B cell (primary cell): Measurements from ENCODE around the gene ITPR1. TPM values are rescaled to one million over a fixed set of nuclear protein-coding genes. Genes with fewer than 3 reads are reported as not detected.

ENCODE experiments used
- ATAC-seq: fragments of 200-7000 bp; cut with Tn5 transposase; one replicate; pipeline ENCODE4 v1.10.0; 2021; ENCODE audit warnings: low read depth, mild to moderate bottlenecking, moderate number of reproducible peaks, moderate library complexity
- CTCF ChIA-PET: fragments of 350-600 bp; sonication (Branson Sonifier 250); formaldehyde crosslinking; loops from one replicate; lab custom pipeline; 2021; ENCODE audit warnings: antibody characterized with exemption, inconsistent platforms; lab: Charles Lee
- POLR2A ChIA-PET: fragments of 350-600 bp; sonication (Branson Sonifier 250); formaldehyde crosslinking; loops from one replicate; lab custom pipeline; 2021; ENCODE audit warnings: antibody characterized with exemption; lab: Charles Lee
- DNase-seq: peaks from one replicate; pipeline ENCODE4 v3.0.0; 2013
- H2AFZ ChIP-seq: 2 replicates; pipeline ENCODE4 v1.6.1; 2012; ENCODE audit warnings: mild to moderate bottlenecking, low read depth, low read length; ENCODE audit not compliant: insufficient read depth, poor library complexity, severe bottlenecking
- H3K27ac ChIP-seq, 2 donors: 1 replicate in 1 of 2; 2 replicates in 1 of 2; pipeline ENCODE4 v1.5.1; 2012 to 2013; ENCODE audit warnings: low read length in 2 of 2, mild to moderate bottlenecking in 2 of 2, moderate library complexity in 1 of 2
- H3K27me3 ChIP-seq, 4 experiments: fragments of 200-600 bp in 1 of 4; sonication (generic) in 1 of 4; replicated peaks in 1 of 4; 1 replicate in 2 of 4; 2 replicates in 2 of 4; pipeline versions ENCODE4 v1.6.1 to v1.7.0; 2013 to 2016; ENCODE audit warnings: low read length in 3 of 4, mild to moderate bottlenecking in 2 of 4, mixed read lengths in 1 of 4, moderate library complexity in 1 of 4; ENCODE audit not compliant: insufficient read depth in 4 of 4, control insufficient read depth in 3 of 4; ENCODE audit errors: control extremely low read depth in 1 of 4
- H3K36me3 ChIP-seq, 2 experiments: replicated peaks in 1 of 2; 1 replicate in 1 of 2; 2 replicates in 1 of 2; pipeline versions ENCODE4 v1.6.1 to v1.7.1; 2013; ENCODE audit warnings: low read length in 1 of 2; ENCODE audit not compliant: insufficient read depth in 2 of 2, control insufficient read depth in 1 of 2; ENCODE audit errors: control extremely low read depth in 1 of 2, extremely low read depth in 1 of 2
- H3K4me1 ChIP-seq, 2 donors: fragments of 200-600 bp in 1 of 2; sonication (generic) in 1 of 2; 1 replicate in 1 of 2; 2 replicates in 1 of 2; pipeline versions ENCODE4 v1.5.1 to v1.6.1; 2013 to 2017; ENCODE audit warnings: low read length in 2 of 2; ENCODE audit not compliant: control insufficient read depth in 2 of 2, insufficient read depth in 2 of 2
- H3K4me2 ChIP-seq: replicated peaks from 2 replicates; pipeline ENCODE3; 2012; ENCODE audit warnings: mild to moderate bottlenecking, low read depth, low read length; ENCODE audit not compliant: poor library complexity, severe bottlenecking
- H3K4me3 ChIP-seq, 5 experiments: fragments of 200-600 bp in 1 of 5; sonication (generic) in 1 of 5; 1 replicate in 3 of 5; 2 replicates in 2 of 5; pipeline versions ENCODE4 v1.5.1 to v1.7.0; 2011 to 2016; ENCODE audit warnings: low read length in 4 of 5, mild to moderate bottlenecking in 4 of 5, low read depth in 2 of 5, control low read depth in 1 of 5, moderate library complexity in 1 of 5; ENCODE audit not compliant: insufficient read depth in 1 of 5; ENCODE audit errors: control extremely low read depth in 1 of 5, extremely low read depth in 1 of 5
- H3K79me2 ChIP-seq: fragments of 200-600 bp; sonication (generic); one replicate; pipeline ENCODE4 v1.6.0; 2016; ENCODE audit warnings: low read length; ENCODE audit not compliant: control insufficient read depth, insufficient read depth
- H3K9ac ChIP-seq: fragments of 200-600 bp; sonication (generic); 2 replicates; pipeline ENCODE4 v1.6.1; 2017; ENCODE audit warnings: mild to moderate bottlenecking, low read length, moderate library complexity
- H3K9me3 ChIP-seq, 3 donors: one replicate each; pipeline versions ENCODE4 v1.6.1 to v1.7.1; 2013; ENCODE audit warnings: low read length in 2 of 3; ENCODE audit not compliant: control insufficient read depth in 2 of 3, insufficient read depth in 1 of 3; ENCODE audit errors: control extremely low read depth in 1 of 3
- H4K20me1 ChIP-seq: 2 replicates; pipeline ENCODE4 v1.6.0; 2012; ENCODE audit warnings: mild to moderate bottlenecking, low read length; ENCODE audit not compliant: insufficient read depth, control insufficient read depth, poor library complexity, severe bottlenecking
- H3K27ac Mint-ChIP-seq: one replicate; pipeline ENCODE4 v1.8.0; 2021; ENCODE audit warnings: mixed read lengths
- H3K27me3 Mint-ChIP-seq: one replicate; pipeline ENCODE4 v1.8.0; 2021; ENCODE audit warnings: mixed read lengths
- H3K4me1 Mint-ChIP-seq: one replicate; pipeline ENCODE4 v1.8.0; 2021; ENCODE audit warnings: mixed read lengths
- H3K4me3 Mint-ChIP-seq: one replicate; pipeline ENCODE4 v1.8.0; 2021; ENCODE audit warnings: mixed read lengths
- H3K9me3 Mint-ChIP-seq: one replicate; pipeline ENCODE4 v1.8.0; 2022; ENCODE audit warnings: mixed read lengths; ENCODE audit not compliant: insufficient read depth
- CTCF ChIP-seq: fragments of 200-600 bp; IDR thresholded peaks from one replicate; pipeline ENCODE4 v1.8.0; 2022; ENCODE audit warnings: antibody characterized with exemption, mild to moderate bottlenecking
- EZH2 ChIP-seq: IDR thresholded peaks from 2 replicates; pipeline ENCODE4 v1.6.1; 2012; ENCODE audit warnings: borderline replicate concordance, low read depth, mild to moderate bottlenecking, moderate library complexity, low read length; ENCODE audit not compliant: insufficient read depth, poor library complexity, severe bottlenecking
- WGBS: methylation state at CpG from one replicate; pipeline ENCODE4 v1.1.5; 2013; ENCODE audit warnings: missing lambda C conversion rate; ENCODE audit not compliant: insufficient coverage; 5-methylcytosine and 5-hydroxymethylcytosine counted together
- intact Hi-C: fragments of 100-400 bp; cut with micrococcal nuclease; formaldehyde crosslinking; loops from one replicate; pipeline ENCODE4 v1.10.0; 2022
- polyA plus RNA-seq: library from polyadenylated mRNA; depleted of rRNA; stranded (reverse); fragments of >200 nt; gene quantifications from 2 replicates; pipeline ENCODE4 v1.2.3, GENCODE V29; 2012
- total RNA-seq, 2 donors: library from RNA; stranded (reverse); fragments of 120-200 nt in 1 of 2; gene quantifications; 1 replicate in 1 of 2; 2 replicates in 1 of 2; pipeline versions ENCODE4 v1.2.3 to v1.2.4, GENCODE V29; 2013 to 2022

Gene ITPR1
- total and polyA plus RNA-seq, 2 donors (not counting 1 experiment from before 2014, with no cell fraction given), result 64.0 to 332 TPM

GRCh38 chr3:4447295-4447999 lies 45.7 kb upstream of the ITPR1 start:
- Histone ChIP-seq H3K27ac (no peak overlapping the region), H3K9me3 (no peaks in the 10 kb centered on the region), H3K4me3 (no peak overlapping the region), H3K36me3 (peaks cover 10 to 14% of the 10 kb centered on the region in 2 experiments), H4K20me1 (no peaks in the 10 kb centered on the region), H3K9ac (no peak overlapping the region), H2AFZ (no peak overlapping the region), H3K4me1 (no peaks in the 10 kb centered on the region), H3K27me3 (no peaks in the 10 kb centered on the region), H3K4me2 (no peak overlapping the region), H3K79me2 (no peaks in the 10 kb centered on the region)
- ChIA-PET CTCF (interaction anchor here (0.5 to 1.3 kb wide), 3 partner anchors 65 to 264 kb away, joined by 3 read pairs; no protein-coding TSS in a partner anchor), POLR2A (no interaction called here)
- Mint-ChIP-seq H3K4me1 (no peaks in the 10 kb centered on the region), H3K4me3 (no peak overlapping the region), H3K9me3 (no peaks in the 10 kb centered on the region), H3K27ac (no peak overlapping the region), H3K27me3 (no peaks in the 10 kb centered on the region)
- intact Hi-C loops, result no loop called here
- no peak for ATAC-seq
- no CpG with 5 or more reads among the region's 3 CpGs for WGBS
- TF ChIP-seq CTCF (no peak), EZH2 (no peak)
- DNase-seq, result no peak

GRCh38 chr3:4448187-4448586 lies 45.0 kb upstream of the ITPR1 start:
- ChIA-PET CTCF (interaction anchor here (1.3 kb wide), 1 partner anchor 185 kb away, joined by 3 read pairs; no protein-coding TSS in a partner anchor), POLR2A (no interaction called here)
- no peak overlapping the region for H3K4me3 ChIP-seq
- no peak overlapping the region for H3K4me2 ChIP-seq
- H4K20me1 ChIP-seq, result no peaks in the 10 kb centered on the region
- H3K27ac ChIP-seq, result no peak overlapping the region
- no peaks in the 10 kb centered on the region for H3K9me3 ChIP-seq
- ATAC-seq (no peak), DNase-seq (no peak)
- no peak overlapping the region for H3K9ac ChIP-seq
- Mint-ChIP-seq H3K27me3 (no peaks in the 10 kb centered on the region), H3K4me3 (no peak overlapping the region), H3K9me3 (no peaks in the 10 kb centered on the region), H3K27ac (no peak overlapping the region), H3K4me1 (no peaks in the 10 kb centered on the region)
- peaks cover 10 to 14% of the 10 kb centered on the region in 2 experiments for H3K36me3 ChIP-seq
- intact Hi-C loops, result no loop called here
- H3K79me2 ChIP-seq, result peaks cover 4% of the 10 kb centered on the region
- no peak overlapping the region for H2AFZ ChIP-seq
- whole genome bisulfite sequencing, result 96% methylated on average over 3 of the region's 6 CpGs
- no peak for TF ChIP-seq EZH2
- H3K27me3 ChIP-seq, result no peaks in the 10 kb centered on the region
- H3K4me1 ChIP-seq, result no peaks in the 10 kb centered on the region
